ENCODE measurements around the gene OR11H7.
"Not testable (repeated sequence)": the region's sequence is repeated elsewhere in the genome, so short reads cannot be mapped to it uniquely, and the experiment has no call there.

DNA sequence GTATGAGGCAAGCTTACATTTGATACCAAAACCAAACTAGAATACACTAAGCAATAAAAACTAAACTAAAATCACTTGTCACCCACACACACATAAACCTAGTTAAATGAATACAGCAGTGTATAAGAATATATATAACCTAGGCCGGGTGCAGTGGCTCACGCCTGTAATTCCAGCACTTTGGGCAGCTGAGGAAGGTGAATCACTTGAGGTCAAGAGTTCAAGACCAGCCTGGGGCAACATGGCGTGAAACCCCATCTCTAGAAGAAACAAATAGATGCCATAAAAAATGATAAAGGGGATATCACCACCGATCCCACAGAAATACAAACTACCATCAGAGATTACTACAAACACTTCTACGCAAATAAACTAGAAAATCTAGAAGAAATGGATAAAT lies 35.6 kb downstream of the OR11H7 start:
- TF ChIP-seq POLR2A (IDR thresholded peaks at IDR 0.05): not testable (repeated sequence)
- TF ChIP-seq, protein P1, sequence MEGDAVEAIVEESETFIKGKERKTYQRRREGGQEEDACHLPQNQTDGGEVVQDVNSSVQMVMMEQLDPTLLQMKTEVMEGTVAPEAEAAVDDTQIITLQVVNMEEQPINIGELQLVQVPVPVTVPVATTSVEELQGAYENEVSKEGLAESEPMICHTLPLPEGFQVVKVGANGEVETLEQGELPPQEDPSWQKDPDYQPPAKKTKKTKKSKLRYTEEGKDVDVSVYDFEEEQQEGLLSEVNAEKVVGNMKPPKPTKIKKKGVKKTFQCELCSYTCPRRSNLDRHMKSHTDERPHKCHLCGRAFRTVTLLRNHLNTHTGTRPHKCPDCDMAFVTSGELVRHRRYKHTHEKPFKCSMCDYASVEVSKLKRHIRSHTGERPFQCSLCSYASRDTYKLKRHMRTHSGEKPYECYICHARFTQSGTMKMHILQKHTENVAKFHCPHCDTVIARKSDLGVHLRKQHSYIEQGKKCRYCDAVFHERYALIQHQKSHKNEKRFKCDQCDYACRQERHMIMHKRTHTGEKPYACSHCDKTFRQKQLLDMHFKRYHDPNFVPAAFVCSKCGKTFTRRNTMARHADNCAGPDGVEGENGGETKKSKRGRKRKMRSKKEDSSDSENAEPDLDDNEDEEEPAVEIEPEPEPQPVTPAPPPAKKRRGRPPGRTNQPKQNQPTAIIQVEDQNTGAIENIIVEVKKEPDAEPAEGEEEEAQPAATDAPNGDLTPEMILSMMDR (IDR thresholded peaks at IDR 0.05 in 8 of 11, conservative IDR thresholded peaks at IDR 0.05 in 3 of 11): not testable (repeated sequence)

All from spleen (tissue), 7 donors.